Upper lobe of left lung (tissue), 6 donors: Measurements from ENCODE around the gene ZDHHC14. TPM values are rescaled to one million over a fixed set of nuclear protein-coding genes. Genes with fewer than 3 reads are reported as not detected.
"Not testable (repeated sequence)": the region's sequence is repeated elsewhere in the genome, so short reads cannot be mapped to it uniquely, and the experiment has no call there.

Experiments used
- ATAC-seq, 2 donors: fragments of 200-7000 bp; cut with Tn5 transposase; one replicate each; pipeline ENCODE4 v1.9.1; 2022; ENCODE audit warnings: mild to moderate bottlenecking in 2 of 2, moderate library complexity in 2 of 2; ENCODE audit not compliant: low FRiP score in 2 of 2
- DNase-seq, 2 donors: peaks; one replicate each; pipeline ENCODE4 v3.0.0-alpha.2; 2019 to 2020
- H3K27ac ChIP-seq, 4 donors: fragments of 200-600 bp; sonication (generic); one replicate each; pipeline ENCODE4 v1.5.1; 2016 to 2019
- H3K27me3 ChIP-seq, 4 donors: fragments of 200-600 bp; sonication (generic); one replicate each; pipeline ENCODE4 v1.5.1; 2017 to 2019
- H3K36me3 ChIP-seq, 4 donors: fragments of 200-600 bp; sonication (generic); one replicate each; pipeline ENCODE4 v1.5.1; 2016 to 2019
- H3K4me1 ChIP-seq, 4 donors: fragments of 200-600 bp; sonication (generic); one replicate each; pipeline ENCODE4 v1.5.1; 2018 to 2019
- H3K4me3 ChIP-seq, 4 donors: fragments of 200-600 bp; sonication (generic); one replicate each; pipeline ENCODE4 v1.5.1; 2017 to 2019; ENCODE audit warnings: mild to moderate bottlenecking in 2 of 4, moderate library complexity in 1 of 4
- H3K9me3 ChIP-seq, 4 donors: fragments of 200-600 bp; sonication (generic); one replicate each; pipeline ENCODE4 v1.5.1; 2018 to 2019
- CTCF ChIP-seq, 6 experiments: fragments of 450-650 bp in 4 of 6; fragments of 200-600 bp in 2 of 6; sonication (generic) in 2 of 6; IDR thresholded peaks; one replicate each; pipeline ENCODE4 v1.5.1; 2016 to 2019; ENCODE audit warnings: antibody characterized with exemption in 6 of 6
- EP300 ChIP-seq, 4 donors: sonication (generic); formaldehyde crosslinking; IDR thresholded peaks; one replicate each; pipeline ENCODE4 v1.5.1; 2017; ENCODE audit warnings: antibody characterized with exemption in 4 of 4, control low read depth in 2 of 4
- POLR2A ChIP-seq, 4 donors: fragments of 450-650 bp; IDR thresholded peaks; one replicate each; pipeline ENCODE4 v1.5.1; 2016 to 2017; ENCODE audit warnings: antibody characterized with exemption in 4 of 4, mild to moderate bottlenecking in 2 of 4
- POLR2AphosphoS5 ChIP-seq, 2 donors: sonication (generic); formaldehyde crosslinking; IDR thresholded peaks; one replicate each; pipeline ENCODE4 v1.5.1; 2017; ENCODE audit warnings: antibody characterized with exemption in 2 of 2
- WGBS, 2 donors: methylation state at CpG; one replicate each; pipeline ENCODE4 v1.1.5; 2017 to 2018; 5-methylcytosine and 5-hydroxymethylcytosine counted together
- total RNA-seq, 6 donors: library from RNA; depleted of rRNA in 4 of 6; stranded (reverse); fragments of >200 nt in 4 of 6; gene quantifications; one replicate each; pipeline versions ENCODE4 v1.1.0 to v1.2.1, GENCODE V29; 2016 to 2021
- donor health status: DM: no; HTN: no; CAD: no; lungs with moderate emphysema.
- donor health status: DM: no; HTN: yes; CAD: no; lungs with severe emphysema.

Gene ZDHHC14
- total RNA-seq, 6 donors from 2014 or later = 5.3 to 16.5 (median 9.4) TPM

- ATAC-seq (no peak), DNase-seq (peak in 1 of 2 donors; percentile 43)
- no peaks in the 10 kb centered on the region for H3K36me3 ChIP-seq
- TF ChIP-seq POLR2AphosphoS5 (IDR thresholded peaks at IDR 0.05) = no peak
- TF ChIP-seq CTCF (IDR thresholded peaks at IDR 0.05) = no peak
- no peak for TF ChIP-seq POLR2A (IDR thresholded peaks at IDR 0.05)
- TF ChIP-seq EP300 (IDR thresholded peaks at IDR 0.05) = no peak
- H3K27ac ChIP-seq = no peak overlapping the region
- peaks cover 0 to 11% (median 9%) of the 10 kb centered on the region in 4 donors for H3K9me3 ChIP-seq
- no peaks in the 10 kb centered on the region for H3K4me1 ChIP-seq
- no peak overlapping the region for H3K4me3 ChIP-seq
- H3K27me3 ChIP-seq = no peaks in the 10 kb centered on the region
- WGBS, 2 donors = 81 to 84% methylated on average over 8 of the region's 8 CpGs
These were observed 205.6 kb downstream of the ZDHHC14 start for GRCh38 chr6:157586476-157587126.

GRCh38 chr6:157587127-157587926 is 206.3 kb downstream of the ZDHHC14 start:
- ATAC-seq (no peak), DNase-seq (no peak)
- WGBS, 2 donors = 83 to 90% methylated on average over 4 of the region's 4 CpGs
- H3K36me3 ChIP-seq = no peaks in the 10 kb centered on the region
- TF ChIP-seq POLR2AphosphoS5 (IDR thresholded peaks at IDR 0.05) (no peak), POLR2A (IDR thresholded peaks at IDR 0.05) (no peak), CTCF (IDR thresholded peaks at IDR 0.05) (no peak)
- H3K27ac ChIP-seq = no peak overlapping the region
- no peaks in the 10 kb centered on the region for H3K27me3 ChIP-seq
- H3K9me3 ChIP-seq = peaks cover 0 to 11% (median 9%) of the 10 kb centered on the region in 4 donors
- H3K4me1 ChIP-seq = no peaks in the 10 kb centered on the region
- H3K4me3 ChIP-seq = no peak overlapping the region

GRCh38 chr6:157590654-157591053 is 209.7 kb downstream of the ZDHHC14 start:
- not testable (repeated sequence) for ATAC-seq, H3K4me3 ChIP-seq, H3K36me3 ChIP-seq, H3K27me3 ChIP-seq, H3K27ac ChIP-seq, H3K4me1 ChIP-seq, DNase-seq
- peaks cover 0 to 11% (median 9%) of the 10 kb centered on the region in 4 donors for H3K9me3 ChIP-seq
- 96 to 100% methylated on average over 3 to 4 of the region's 4 CpGs for WGBS, 2 donors

- no peak overlapping the region for H3K27ac ChIP-seq
- no peaks in the 10 kb centered on the region for H3K27me3 ChIP-seq
- no peak overlapping the region for H3K4me3 ChIP-seq
- peaks cover 0 to 5% (median 3%) of the 10 kb centered on the region in 4 donors for H3K4me1 ChIP-seq
- 93 to 100% methylated on average over 3 to 13 of the region's 16 CpGs for WGBS, 2 donors
- TF ChIP-seq POLR2AphosphoS5 (IDR thresholded peaks at IDR 0.05) = no peak
- no peak for TF ChIP-seq EP300 (IDR thresholded peaks at IDR 0.05)
- no peak for TF ChIP-seq CTCF (IDR thresholded peaks at IDR 0.05)
- TF ChIP-seq POLR2A (IDR thresholded peaks at IDR 0.05) = no peak
- no peaks in the 10 kb centered on the region for H3K36me3 ChIP-seq
- ATAC-seq = peak; percentile 4 to 20
- DNase-seq = peak in 1 of 2 donors; percentile 66
- H3K9me3 ChIP-seq = peaks cover 0 to 11% (median 9%) of the 10 kb centered on the region in 4 donors
These were observed 211.6 kb downstream of the ZDHHC14 start for GRCh38 chr6:157592541-157592940.

GRCh38 chr6:157592980-157593379 is 212.0 kb downstream of the ZDHHC14 start:
- Histone ChIP-seq H3K27me3 (no peaks in the 10 kb centered on the region), H3K4me3 (no peak overlapping the region), H3K27ac (no peak overlapping the region), H3K9me3 (peaks cover 0 to 11% (median 9%) of the 10 kb centered on the region in 4 donors), H3K4me1 (peaks cover 0 to 7% (median 3%) of the 10 kb centered on the region in 4 donors), H3K36me3 (no peaks in the 10 kb centered on the region)
- DNase-seq (peak in 1 of 2 donors; percentile 67), ATAC-seq (no peak)
- TF ChIP-seq POLR2AphosphoS5 (IDR thresholded peaks at IDR 0.05) = no peak
- no peak for TF ChIP-seq EP300 (IDR thresholded peaks at IDR 0.05)
- TF ChIP-seq POLR2A (IDR thresholded peaks at IDR 0.05) = no peak
- no peak for TF ChIP-seq CTCF (IDR thresholded peaks at IDR 0.05)
- 92 to 97% methylated on average over 21 of the region's 21 CpGs for WGBS, 2 donors
